NCI-H2171 (cell line): Measurements from ENCODE around the gene MAML3.

Experiments
- DNase-seq: peaks from one replicate; lab custom pipeline; 2025; lab: John Stamatoyannopoulos, UW

The MAML3 gene

DNA sequence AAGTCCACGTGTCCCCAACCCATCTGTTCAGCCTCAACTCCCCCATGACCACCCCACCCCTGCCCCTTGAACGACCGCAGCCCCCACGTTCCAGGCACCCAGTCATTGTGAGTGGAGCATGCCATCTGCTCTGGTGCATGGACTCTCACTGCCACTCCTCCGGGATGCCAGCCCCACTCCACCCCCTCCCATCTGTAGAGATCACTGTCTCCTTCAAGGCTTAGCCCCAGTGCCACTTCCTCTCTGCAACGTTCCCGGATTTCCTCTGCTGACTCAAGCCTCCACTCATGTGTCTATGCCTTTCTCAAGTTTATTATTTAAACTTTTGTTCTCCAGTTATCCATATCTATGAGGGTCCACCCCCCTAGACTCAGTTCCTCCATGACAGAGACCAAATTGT is 54.0 kb downstream of the MAML3 start:
- DNase-seq: peak; percentile 74

DNA sequence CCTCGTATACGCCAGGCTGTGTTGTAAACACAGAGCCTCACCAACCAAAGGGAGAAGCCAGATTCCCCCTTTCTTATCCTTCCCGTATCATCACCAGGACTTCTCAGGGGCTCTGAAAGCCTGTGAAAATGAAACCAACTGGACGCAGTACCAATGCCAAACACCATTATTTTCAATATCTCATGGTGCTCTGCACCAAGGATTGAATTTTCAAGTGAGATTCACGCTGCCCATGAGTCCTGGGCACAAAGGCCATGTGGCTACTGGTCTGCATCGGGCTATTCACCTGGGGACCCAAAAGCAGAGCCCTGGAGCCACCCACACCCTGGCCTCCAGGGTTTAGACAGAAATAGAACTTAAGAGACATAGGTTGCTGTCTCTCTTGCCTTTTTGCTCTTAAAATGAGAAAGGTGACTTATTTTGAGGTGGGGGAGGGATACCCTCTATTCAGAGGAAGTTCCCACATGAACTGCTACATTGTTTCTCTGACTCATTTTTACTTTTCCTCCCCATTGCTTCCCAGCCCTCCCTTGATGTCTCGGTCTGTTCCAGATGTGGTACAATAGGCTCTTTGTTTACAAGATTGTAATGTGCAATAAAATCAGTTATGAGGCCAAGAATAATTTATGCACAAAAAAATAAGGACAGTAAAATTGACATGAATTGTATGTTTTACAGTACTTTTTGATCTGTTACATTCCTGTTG is 55.4 kb downstream of the MAML3 start:
- no peak for DNase-seq

DNA sequence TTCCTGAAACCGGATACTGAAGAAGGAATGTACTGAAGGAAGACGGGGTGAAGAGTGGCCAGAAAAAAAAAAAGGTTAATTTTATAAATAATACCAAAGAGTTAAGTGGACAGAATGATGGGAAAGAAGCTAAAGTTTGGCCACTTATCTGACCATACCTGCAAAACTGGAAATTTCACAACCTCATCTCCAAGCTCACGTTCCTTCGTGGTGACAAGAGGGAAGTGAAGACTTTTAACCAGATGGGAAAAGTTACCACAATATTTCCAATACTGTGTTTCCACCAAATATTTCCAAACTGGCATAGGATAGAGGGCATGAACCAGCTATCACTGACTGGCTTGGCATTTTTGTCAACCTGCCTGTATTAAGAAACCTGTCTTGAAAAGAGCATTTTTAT is 56.4 kb downstream of the MAML3 start:
- DNase-seq: no peak

DNA sequence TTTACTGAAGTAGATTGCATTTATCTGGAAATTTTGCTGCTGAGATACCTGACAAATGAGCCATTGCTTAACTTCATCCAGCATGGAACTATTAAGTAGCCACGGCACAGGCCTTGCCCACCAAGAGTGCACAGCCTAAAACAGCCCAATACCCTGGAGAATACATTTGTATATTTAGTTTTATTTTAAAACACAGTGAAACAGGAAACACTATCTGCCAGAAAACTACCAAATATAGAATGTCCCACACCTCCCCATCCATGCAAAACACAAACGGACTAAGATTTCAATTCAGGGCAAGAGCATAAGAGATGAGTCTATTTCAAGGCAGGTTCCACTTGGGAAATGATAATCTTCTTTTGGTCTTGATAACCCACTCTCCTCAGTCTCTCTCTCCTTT is 57.1 kb downstream of the MAML3 start:
- no peak for DNase-seq

DNA sequence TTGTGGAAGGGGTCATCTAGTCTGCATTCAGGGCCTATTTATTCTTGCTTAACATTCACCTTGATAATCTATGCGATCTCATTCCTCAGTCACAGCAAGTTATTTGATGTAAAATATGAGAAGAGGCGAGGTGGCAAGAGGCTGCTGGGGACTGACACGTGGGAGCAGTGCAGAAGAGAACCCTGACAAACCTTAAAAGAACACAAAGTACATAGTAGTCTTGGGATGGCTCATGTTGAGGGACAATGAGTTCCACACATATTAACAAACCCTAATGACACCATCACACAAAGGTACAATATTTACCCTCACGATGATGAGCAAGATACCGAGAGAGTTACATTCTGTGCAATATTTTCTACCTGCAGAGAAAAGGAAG is 57.5 kb downstream of the MAML3 start:
- no peak for DNase-seq

DNA sequence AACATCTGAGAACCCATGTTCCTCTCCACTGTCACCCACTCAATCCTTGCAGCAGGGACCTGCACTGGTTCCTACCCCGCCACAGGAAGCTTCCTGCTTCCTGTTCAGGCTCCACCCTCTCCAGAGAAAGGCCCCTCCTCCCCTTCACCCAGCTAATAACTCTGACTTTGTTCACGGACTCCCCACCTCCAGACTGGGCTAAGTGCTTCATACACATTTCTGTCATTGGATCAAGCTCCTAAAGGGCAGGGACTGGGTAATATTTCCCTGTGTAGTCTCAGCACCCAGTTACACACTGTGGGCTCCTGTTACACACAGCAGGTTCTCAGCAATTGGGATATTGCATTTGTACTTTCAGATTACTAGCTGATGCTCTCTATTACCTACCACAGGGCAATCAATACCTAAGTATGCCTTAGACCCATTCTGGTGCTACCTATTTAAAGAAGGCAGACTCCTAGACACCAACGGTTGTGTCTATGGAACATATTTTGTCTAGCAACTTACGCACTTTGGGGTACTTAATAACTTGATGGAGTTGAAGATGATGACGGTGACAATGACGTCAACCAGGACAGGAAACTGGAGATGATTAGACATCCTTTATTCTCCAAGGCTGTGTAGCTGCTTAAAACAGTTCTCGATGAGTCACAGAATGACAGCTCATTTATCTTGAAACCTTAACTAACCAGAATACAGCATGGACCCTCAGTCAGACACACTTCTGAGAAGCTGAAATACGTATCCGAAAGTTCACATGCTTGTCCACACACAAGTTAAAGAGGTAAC is 58.1 kb downstream of the MAML3 start:
- DNase-seq: no peak

DNA sequence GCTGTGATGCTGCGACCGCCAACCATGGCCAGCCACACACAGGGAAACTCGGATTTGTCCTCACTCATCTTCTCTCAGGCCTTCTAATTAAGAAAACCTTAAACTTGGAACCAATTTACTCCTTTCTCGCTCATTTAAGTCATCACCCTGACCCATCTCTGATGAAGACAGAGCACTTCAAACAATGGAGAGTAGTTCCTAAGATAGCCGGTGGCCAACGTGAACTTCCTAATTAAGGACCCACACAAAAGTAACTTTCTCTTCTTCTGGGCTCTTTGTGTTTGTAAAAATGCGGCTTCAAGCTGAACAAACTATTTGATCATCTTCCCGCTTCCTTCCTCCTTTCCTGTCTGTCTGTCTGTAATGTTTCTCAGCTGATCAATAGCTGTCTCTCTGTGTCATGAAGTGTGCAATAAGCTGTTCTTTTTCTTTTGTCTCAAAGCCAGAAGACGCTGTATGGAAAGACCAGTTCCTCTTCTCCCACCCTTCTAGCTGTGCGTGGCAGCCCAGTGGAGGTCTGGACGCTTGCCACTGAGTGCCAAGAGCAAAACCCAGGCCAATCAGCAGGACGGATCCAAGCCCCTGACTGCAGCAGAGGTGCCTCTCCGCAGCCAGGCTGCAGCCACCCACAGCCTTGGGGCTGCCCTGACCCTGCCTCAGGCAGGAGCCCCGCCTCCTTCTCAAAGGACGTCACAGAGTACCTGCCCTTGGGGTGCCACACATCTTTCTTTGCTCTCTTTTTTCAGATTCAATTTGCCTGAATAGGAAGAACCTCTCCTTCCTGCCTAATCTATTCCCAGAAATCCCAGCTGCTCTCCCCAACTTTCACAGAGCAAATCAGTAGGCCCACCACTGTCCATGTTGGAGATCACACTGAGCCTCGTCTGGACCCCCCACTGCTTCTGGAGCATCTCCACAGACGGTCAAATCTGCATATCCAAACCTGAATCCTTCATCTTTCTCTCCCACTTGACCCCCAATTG is 59.3 kb downstream of the MAML3 start:
- no peak for DNase-seq

DNA sequence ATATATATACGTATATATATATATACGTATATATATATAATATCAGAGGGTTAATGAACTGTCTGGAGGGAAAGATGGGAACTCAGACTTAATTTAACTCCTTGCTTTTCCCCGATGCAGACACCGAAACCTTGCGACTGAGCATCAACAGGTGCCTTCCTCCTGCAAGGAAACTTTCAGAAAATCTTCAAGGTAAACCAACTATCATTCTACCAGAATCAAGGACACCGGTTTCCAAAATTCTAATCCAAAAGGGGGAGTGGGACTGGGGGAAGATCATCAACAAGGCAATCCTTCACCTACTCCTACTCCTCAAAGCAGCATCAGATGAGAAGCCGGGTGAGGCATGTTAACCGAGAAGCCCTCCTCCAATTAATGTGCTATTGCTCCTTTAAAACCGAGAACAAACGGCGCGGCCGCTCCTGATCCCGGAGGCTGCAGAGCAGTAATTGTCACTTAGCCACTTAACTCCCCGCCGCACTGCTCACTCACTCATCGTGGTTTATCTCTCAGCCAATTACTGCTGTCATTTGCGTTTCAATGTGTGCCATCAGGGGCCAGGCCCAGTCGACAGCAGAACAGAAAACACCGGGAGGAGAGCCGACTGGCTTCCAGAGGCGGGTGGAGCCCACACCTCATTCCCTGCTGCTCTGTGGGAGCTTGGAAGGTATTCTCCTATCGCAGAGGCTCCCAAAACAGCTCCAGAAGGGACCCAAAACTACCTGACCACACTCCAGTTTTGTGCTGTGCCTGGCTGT is 61.7 kb downstream of the MAML3 start:
- peak; percentile 5 for DNase-seq

DNA sequence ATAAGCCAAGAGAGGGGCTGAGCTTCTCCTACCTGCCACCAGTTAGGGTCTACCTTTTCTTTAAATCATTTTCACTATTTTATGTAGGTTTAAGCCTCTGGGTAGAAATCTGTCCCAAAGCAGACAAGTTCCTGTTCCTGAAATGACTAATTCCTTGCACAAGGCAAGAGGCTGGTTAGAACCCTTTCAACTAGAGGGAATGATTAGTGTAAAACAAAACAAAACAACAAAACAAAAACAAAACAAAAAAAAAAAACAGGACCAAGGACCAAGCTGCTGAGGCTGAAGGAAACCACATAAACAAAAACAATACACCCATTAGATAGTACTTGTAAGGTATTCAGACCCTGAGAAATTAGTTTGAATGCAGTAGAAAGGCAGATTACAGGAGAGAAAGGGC is 62.7 kb downstream of the MAML3 start:
- DNase-seq: no peak

DNA sequence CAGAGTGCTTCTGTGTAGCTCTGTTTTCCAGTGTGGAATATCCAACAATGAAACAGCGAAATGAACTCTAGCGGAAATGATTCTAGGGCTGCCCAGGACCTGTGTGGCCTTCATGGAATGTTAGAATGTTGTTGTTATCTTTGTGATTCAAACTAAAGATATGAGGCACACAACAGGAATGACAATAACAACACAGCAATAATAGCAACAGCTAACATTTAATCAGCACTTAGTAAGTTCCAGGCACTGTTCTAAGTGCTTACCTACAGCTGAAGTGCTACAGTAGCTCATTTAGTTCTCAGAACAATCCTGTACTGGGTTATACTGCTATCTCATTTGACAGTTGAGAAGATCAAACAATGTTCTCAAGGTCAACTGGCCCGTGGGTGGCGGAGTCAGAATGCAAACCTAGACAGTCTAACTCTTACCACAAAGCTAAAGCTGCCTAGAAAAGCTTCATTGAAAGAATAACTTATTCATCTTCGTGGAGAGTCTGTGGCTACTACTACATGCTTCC is 63.7 kb downstream of the MAML3 start:
- no peak for DNase-seq

DNA sequence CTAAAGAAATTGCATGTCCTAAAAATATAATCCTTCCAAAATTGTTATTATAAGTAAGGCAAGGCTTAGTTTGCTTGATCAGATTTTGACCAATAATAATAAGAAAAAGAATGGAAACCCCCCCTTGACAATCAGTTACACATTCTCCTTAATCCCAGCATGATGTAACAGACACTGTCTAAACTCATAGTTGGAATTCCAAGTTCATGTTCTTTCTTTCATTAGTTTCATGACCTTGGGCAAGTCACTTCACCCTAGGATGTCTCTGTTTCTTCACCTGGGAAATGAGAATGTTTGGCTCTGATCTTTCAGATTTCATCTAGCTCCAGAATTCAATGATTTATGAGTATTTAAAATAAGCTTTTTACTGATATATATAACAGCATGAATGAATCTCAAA is 64.8 kb downstream of the MAML3 start:
- DNase-seq: no peak

DNA sequence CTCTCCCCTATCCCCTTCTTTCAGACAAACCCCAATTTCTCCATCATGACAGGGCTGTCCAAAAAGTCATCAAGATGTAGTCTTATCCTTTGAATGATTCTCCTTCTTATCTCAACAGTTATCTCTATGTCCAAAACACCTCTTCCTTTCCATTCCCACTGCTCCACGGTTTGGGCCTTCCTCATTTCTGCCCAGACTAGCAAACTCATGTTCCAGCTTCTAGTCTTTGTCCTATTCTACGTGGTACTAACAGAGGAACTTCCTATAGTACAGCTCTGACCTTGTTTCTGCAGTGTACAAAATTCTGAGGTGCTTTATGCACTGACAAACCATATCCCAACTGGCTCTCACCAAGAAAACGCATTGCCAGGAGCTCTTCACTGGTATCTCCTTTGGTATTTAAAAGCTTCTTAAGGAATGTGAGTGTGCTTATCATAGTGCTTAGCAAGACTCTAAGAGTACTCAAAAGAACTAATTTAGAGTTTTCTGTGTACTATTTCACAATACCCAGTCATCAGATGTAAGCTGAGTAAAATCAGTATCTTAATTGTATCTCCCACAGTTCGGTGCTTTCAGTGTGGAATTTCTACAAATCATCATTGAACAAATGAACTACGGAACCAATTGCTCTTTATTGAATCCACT is 65.5 kb downstream of the MAML3 start:
- DNase-seq: no peak

DNA sequence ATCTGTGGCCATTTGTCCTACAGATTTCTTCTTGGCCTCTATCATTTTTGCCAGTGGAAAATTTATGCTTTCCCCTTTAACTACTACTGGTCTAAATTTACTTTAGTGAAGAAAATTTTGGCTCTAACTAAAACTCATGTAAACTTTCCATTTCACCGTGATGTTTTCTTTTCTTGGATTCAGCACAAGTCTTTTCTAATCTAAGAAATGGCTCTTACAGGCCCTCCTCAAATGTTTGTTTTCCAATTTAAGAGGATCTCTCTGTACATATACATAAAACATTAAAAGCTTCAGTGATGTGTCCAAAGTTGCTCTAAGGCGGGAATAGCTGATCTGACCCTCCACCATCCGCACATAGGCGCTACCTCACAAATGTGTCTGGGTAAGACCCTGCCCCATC is 68.1 kb downstream of the MAML3 start:
- no peak for DNase-seq

DNA sequence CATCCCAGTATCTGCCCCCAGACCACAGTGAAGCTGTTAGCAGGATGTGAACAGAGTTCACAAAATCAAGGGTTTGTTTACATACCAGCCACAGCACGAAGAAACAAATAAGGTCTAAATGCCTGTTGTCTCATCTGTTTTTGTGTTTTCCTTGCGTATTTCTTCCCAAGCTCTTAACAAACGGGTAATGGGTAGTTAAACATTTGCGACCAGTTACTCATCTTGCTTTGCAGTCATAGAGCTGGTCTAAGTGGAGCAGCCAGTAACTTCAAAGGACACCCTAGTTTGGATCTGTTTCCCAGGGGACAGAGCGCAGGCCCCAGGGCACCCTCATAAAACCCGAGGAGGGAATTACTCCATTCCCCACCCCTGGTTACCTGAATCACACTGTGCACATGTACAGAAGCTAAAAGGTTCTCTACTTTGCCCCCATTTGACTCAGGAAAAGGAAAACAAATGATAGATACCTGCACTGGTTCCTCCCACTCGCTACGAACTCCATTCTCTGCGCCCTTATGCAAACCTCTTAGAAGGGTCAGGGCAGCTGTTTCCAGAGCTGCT is 68.8 kb downstream of the MAML3 start:
- no peak for DNase-seq

DNA sequence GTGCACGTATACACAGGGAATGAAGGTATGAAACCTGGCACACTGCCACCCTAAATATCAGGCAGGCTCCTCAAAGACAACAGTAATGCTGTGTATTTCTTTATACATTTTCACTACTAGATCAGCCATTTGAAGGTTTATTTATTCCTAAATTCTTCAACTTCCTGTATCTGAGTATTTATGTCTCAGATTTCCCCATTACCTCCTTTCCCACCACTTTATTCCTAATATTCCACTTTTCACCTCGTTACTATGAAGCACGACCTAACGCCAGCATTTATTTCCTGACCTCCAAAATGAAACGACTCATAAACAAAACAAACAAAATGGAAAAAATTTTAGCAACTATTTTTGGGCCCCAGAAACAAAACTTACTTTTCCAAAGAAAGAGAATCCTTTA is 69.6 kb downstream of the MAML3 start:
- no peak for DNase-seq

DNA sequence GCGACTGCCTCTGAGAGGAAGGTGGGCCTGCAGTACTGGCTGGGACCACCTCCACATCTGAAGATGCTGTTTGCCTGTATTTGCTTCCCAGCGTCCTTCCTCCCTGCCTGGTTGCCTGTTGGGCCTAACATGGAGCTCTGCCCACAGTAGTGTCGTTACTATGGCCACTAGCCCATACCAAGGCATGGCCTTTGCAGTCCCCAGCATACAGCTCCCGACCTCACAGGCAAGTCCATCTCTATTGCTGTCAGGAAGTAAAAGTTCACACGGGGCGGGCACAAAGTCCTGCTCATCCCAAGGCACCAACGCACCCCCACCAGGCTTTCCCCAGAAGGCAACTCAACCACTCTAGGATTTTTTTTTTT is 71.6 kb downstream of the MAML3 start:
- no peak for DNase-seq

DNA sequence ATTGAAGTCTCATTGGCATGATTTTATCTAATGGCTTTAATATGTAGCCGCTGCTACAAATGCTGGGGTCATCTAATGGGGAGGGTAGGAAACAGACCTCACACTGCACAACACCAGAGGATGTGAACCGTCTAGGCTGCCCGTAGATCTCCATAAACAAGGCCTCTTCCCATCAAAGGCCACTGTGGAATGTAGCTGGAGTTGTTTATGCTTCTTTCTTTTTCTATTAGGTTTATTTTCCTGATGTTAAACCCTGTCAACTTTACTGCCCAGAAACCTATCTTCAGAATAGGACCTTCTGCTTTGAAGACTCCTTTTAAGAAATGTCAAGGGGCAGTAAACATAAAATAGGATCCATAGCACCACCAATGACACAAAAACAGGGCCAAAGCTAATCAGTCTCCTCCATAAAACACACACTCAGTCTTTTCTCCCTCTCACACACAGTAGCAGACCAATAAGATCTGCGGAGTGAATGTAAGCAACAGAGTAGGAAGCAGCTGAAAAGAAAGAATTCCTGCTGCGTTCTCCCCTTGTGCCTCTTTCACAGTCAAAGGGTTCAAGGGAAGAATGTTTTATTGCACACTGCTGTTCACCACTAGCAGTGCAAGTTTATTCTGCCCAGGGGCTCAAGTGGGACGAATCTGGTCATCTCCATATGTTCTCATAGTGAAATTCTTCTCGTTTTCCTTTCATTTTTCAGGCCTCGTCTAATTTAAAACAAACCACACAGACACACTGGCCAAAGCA is 72.2 kb downstream of the MAML3 start:
- DNase-seq: no peak

DNA sequence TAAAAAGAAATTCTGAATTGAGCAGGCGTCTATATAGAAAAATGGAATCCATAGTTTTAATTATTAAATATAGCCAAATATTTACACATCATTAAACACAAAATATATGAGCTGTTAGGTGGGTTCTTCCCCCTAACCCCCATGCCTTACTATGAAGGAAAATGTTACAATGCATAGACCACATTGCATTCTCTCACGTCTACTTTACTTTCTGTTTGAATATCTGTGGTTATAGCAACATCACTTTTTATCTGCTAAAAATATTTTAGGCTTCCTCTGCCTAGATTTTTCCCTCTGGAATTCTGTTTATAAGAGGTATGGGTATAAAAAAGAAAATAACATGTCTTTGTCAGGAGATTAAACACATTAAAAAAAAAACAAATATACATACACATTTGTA is 73.1 kb downstream of the MAML3 start:
- DNase-seq: no peak

DNA sequence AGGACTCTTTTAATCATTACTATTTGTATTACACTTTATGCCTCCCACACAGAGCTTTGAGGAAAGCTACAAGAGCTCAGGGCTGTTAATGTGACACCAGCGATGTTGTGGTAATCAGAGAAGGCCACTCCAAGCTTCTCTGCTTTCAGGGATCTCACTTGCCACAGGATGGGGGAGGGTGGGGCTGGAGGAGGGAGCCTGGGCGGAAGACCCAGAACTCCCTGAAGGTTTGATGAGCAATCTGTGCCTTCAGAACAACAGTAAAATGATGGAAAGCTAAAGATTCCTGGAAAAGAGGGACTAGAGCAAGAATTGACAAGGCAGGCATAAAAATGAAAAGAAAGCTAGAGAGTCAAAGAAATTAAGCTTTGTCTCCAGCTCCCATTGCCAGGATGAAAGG is 75.6 kb downstream of the MAML3 start:
- DNase-seq: peak; percentile 65

DNA sequence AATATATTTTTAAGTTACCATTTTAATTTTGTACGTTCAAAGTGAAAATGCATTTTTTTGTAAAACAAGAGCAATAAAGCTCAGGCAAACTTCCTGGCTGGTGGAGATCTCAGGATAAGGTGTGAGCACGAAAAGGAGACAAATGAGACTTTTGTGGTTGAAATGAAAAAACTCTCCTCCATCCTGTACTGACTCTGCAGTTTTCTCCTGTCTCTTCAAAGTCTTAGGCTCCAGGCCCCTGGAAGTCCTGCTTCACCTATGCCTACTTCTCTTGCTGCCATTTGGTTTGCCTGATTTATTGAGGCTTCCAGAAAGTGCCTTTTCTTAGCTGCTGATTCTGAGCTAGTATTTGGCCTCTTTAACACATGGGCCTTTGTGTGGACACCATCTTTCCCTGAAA is 77.7 kb downstream of the MAML3 start:
- DNase-seq: no peak
